ENCODE results near the gene PIK3C2A. TPM values are rescaled to one million over a fixed set of nuclear protein-coding genes. Genes with fewer than 3 reads are reported as not detected.
"Not testable (repeated sequence)": the region's sequence is repeated elsewhere in the genome, so short reads cannot be mapped to it uniquely, and the experiment has no call there.

PIK3C2A gene
- total RNA-seq, 2 experiments from 2014 or later: 21.2 to 21.7 TPM

DNA sequence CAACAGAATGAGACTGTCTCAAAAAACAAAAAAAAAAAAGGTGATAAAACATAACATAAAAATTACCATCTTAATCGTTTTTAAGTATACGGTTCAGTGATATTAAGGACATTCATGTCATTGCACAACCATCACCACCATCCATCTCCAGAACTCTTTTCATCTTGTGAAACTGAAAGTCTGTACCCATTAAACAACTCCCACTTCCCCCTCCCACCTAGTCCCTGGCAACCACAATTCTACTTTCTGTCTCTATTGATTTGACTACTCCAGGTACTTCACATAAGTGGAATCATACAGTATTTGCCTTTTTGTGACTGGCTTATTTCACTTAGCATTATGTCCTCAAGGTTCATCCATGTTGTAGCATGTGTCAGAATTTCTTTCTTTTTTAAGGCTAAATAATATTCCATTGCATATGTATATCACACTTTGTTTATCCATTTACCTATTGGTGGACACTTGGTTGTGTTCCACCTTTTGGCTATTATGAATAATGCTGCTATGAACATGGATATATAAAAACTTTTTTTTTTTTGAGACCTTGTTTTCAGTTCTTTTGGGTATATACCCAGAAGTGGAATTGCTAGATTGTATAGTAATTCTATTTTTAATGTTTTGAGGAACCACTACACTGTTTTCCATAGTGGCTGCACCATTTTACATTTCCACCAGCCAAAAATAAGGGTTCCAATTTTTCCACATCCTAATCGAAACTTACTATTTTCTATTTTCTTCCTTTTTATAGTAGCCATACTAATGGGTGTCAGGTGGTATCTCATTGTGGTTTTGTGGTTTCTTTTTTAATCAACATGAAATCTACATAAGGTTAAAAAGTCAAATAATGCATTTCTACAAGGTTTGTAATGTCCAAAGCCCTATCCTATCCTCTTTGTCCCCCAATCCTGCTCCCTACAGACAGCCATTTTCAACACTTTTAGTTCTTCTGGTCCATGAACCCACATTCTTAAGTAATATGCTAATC lies 23.4 kb upstream of the PIK3C2A start:
- DNase-seq: peak; percentile 63
- Mint-ChIP-seq H3K27ac (no peak overlapping the region), H3K4me1 (ENCODE audit: low read depth) (peaks cover 13% of the 10 kb centered on the region), H3K4me3 (no peak overlapping the region), H3K27me3 (peaks cover 11% of the 10 kb centered on the region), H3K36me3 (no peaks in the 10 kb centered on the region), H3K9me3 (no peaks in the 10 kb centered on the region)
- ChIA-PET CTCF (interaction anchor here (0.7 to 2.4 kb wide), 25 partner anchors 12 to 297 kb away, joined by 3 to 36 read pairs (median 5); partner anchors contain the start of genes NUCB2 and PIK3C2A), POLR2A (interaction anchor here (0.6 kb wide), 1 partner anchor 110 kb away, joined by 3 read pairs; no protein-coding TSS in a partner anchor)
- intact Hi-C loops (cut with micrococcal nuclease): loop anchor here (1.0 kb wide), 8 partner anchors 13 to 273 kb away; partner anchors contain the start of gene NUCB2

DNA sequence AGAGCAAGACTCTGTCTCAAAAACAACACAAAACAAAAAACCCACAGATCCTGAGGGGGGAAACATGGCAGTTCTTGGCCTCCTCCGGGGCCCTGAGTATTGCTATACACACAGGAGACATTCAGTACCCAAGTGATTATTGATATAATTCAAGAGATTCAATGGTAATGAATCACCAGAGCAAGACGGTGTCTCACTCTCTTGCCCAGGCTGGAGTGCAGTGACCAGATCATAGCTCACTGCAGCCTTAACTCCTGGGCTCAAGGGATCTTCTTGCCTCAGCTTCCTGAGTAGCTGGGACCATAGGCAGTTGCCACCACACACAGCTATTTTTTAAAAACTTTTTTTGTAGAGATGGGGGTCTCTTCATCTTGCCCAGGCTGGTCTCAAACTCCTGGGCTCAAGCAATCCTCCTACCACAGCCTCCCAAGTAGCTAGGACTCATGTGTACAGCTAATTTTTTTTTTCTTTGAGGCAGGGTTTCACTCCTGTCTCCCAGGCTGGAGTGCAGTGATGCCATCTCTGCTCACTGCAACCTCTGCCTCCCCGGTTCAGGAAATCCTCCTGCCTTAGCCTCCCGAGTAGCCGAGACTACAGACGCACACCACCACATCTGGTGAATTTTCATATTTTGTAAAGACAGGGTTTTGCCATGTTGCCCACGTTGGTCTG lies 21.8 kb upstream of the PIK3C2A start:
- Mint-ChIP-seq H3K9me3 (no peaks in the 10 kb centered on the region), H3K36me3 (no peaks in the 10 kb centered on the region), H3K4me1 (ENCODE audit: low read depth) (peaks cover 13% of the 10 kb centered on the region), H3K27ac (no peak overlapping the region), H3K4me3 (no peak overlapping the region), H3K27me3 (peaks cover 9% of the 10 kb centered on the region)
- CTCF ChIA-PET: interaction anchor here (0.6 to 2.4 kb wide), 44 partner anchors 10 to 410 kb away, joined by 3 to 36 read pairs (median 4); partner anchors contain the start of genes KCNJ11, NUCB2 and PIK3C2A
- intact Hi-C loops (cut with micrococcal nuclease): loop anchor here (1.0 kb wide), 4 partner anchors 21 to 275 kb away; no protein-coding TSS in a partner anchor
- no peak for DNase-seq
- POLR2A ChIA-PET: interaction anchor here (0.6 kb wide), 1 partner anchor 154 kb away, joined by 3 read pairs; no protein-coding TSS in a partner anchor

DNA sequence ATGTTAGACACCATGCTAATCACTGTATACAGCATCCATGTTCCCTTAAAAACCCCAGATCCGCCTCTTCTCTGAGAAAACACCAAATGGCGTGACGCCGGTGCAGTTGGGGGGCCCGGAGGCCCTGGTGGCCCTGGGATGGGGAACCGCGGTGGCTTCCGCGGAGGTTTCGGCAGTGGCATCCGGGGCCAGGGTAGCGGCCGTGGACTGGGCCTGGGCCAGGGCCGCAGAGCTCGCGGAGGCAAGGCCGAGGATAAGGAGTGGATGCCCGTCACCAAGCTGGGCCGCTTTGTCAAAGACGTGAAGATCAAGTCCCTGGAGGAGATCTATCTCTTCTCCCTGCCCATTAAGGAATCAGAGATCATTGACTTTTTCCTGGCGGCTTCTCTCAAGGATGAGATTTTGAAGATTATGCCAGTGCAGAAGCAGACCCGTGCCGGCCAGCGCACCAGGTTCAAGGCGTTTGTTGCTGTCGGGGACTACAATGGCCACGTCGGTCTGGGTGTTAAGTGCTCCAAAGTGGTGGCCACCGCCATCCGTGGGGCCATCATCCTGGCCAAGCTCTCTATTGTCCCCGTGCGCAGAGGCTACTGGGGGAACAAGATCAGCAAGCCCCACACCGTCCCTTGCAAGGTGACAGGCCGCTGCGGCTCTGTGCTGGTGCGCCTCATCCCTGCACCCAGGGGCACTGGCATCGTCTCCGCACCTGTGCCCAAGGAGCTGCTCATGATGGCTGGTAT lies 20.6 kb upstream of the PIK3C2A start:
- peaks cover 13% of the 10 kb centered on the region for H3K4me1 Mint-ChIP-seq (ENCODE audit: low read depth)
- DNase-seq; H3K9me3 Mint-ChIP-seq; intact Hi-C loops (cut with micrococcal nuclease); H3K27me3 Mint-ChIP-seq; H3K4me3 Mint-ChIP-seq; POLR2A ChIA-PET; H3K27ac Mint-ChIP-seq; H3K36me3 Mint-ChIP-seq: not testable (repeated sequence)
- CTCF ChIA-PET: interaction anchor here (1.0 to 2.4 kb wide), 5 partner anchors 12 to 300 kb away, joined by 3 to 23 read pairs (median 12); partner anchors contain the start of gene PIK3C2A

DNA sequence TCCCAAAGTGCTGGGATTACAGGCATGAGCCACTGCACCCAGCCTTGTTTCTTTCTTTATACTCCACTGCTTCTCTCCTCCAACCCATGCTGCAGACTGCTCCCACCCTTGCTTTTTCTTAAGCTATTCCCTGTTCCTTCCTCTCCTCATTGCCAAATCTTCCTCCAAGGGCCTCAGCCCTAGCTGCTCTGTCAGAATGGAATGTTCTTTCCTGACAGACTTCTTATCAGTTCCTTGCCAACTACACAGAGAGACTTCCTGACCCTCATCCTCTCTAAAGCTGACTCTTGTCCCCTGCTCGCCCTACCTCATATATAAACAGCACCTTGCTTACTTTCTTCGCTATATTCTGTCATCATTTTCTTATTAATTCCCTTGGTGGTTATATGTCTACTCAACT lies 16.9 kb upstream of the PIK3C2A start:
- ChIA-PET POLR2A (no interaction called here), CTCF (interaction anchor here (0.7 to 1.4 kb wide), 2 partner anchors 159 to 378 kb away, joined by 3 read pairs; no protein-coding TSS in a partner anchor)
- H3K36me3 Mint-ChIP-seq: no peaks in the 10 kb centered on the region
- H3K4me3 Mint-ChIP-seq: no peak overlapping the region
- H3K4me1 Mint-ChIP-seq (ENCODE audit: low read depth): no peaks in the 10 kb centered on the region
- no peaks in the 10 kb centered on the region for H3K9me3 Mint-ChIP-seq
- H3K27me3 Mint-ChIP-seq: peaks cover 1% of the 10 kb centered on the region
- no peak for DNase-seq
- intact Hi-C loops (cut with micrococcal nuclease): no loop called here
- no peak overlapping the region for H3K27ac Mint-ChIP-seq

DNA sequence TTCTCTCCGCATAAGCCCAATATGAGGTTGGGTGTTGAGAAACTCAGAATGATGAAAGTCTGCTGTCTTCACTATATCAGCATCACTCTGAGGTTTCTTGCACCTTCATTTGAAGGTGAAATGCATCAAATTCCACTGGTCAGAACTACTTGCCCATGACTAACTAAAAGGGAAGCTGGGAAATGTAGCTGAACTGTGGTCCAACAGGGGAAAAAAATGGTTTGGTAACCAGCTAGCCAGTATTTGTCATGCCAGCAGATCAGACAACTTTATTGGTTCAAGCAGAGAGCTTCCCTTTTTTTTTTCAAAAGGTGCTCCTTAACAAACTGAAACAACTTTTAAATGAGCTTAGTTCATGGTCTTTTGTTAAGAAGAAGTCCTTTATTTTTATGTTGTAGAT lies 14.2 kb upstream of the PIK3C2A start:
- Mint-ChIP-seq H3K27ac (no peak overlapping the region), H3K4me3 (no peak overlapping the region), H3K9me3 (no peaks in the 10 kb centered on the region), H3K36me3 (no peaks in the 10 kb centered on the region), H3K27me3 (peaks cover 3% of the 10 kb centered on the region), H3K4me1 (ENCODE audit: low read depth) (no peaks in the 10 kb centered on the region)
- ChIA-PET POLR2A (no interaction called here), CTCF (interaction anchor here (0.9 to 1.7 kb wide), 3 partner anchors 84 to 283 kb away, joined by 3 to 4 read pairs (median 3); no protein-coding TSS in a partner anchor)
- no peak for DNase-seq
- intact Hi-C loops (cut with micrococcal nuclease): no loop called here

DNA sequence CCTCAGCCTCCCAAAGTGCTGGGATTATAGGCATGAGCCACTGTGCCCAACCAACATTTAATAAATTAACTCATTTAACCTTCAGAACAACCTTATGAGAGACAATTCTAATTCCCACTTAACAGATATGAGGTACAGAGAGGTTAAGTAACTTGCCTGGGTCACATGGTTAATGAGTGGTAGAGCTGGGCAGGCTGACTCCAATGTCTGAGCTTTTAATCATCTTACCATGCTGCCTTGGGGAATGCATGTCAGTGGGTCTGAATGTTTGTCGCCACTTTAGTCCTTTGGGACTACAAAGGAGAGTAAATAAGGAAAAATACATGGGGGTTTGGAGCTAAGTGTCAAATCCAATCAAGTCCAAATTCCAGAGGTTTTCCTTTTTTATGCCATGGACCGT lies 11.2 kb upstream of the PIK3C2A start:
- H3K27me3 Mint-ChIP-seq: peaks cover 6% of the 10 kb centered on the region

DNA sequence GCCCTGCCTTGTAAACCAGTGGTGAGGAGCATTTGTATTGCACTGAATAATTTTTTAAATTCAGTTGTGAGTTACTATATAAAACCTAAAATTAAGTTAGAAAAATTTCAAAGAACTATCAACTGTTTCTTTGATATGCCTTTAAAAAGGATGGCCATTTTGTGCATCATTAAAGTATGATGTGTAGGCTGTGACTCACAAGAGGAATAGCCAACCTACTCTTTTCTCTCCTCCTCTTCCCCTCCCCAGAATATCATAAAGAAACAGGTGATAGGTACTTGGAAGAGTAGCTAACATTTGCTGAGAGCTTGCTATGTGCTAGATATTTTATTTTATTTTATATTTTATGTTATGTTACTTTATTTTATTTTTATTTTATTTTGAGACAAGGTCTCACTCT lies 10.6 kb upstream of the PIK3C2A start:
- POLR2A ChIA-PET: no interaction called here
- peaks cover 6% of the 10 kb centered on the region for H3K9me3 Mint-ChIP-seq
- no peak overlapping the region for H3K27ac Mint-ChIP-seq
- intact Hi-C loops (cut with micrococcal nuclease): no loop called here
- no peak for DNase-seq
- H3K4me1 Mint-ChIP-seq (ENCODE audit: low read depth): no peaks in the 10 kb centered on the region
- peaks cover 3% of the 10 kb centered on the region for H3K36me3 Mint-ChIP-seq
- CTCF ChIA-PET: interaction anchor here (0.9 kb wide), 1 partner anchor 9 kb away, joined by 3 read pairs; no protein-coding TSS in a partner anchor
- H3K27me3 Mint-ChIP-seq: peaks cover 6% of the 10 kb centered on the region
- H3K4me3 Mint-ChIP-seq: no peak overlapping the region

More for the DNA sequence above, 11.2 kb upstream of the PIK3C2A start:
- CTCF ChIA-PET: interaction anchor here (0.9 to 1.1 kb wide), 2 partner anchors 8 to 11 kb away, joined by 3 to 5 read pairs; no protein-coding TSS in a partner anchor
- Mint-ChIP-seq H3K4me1 (ENCODE audit: low read depth) (no peaks in the 10 kb centered on the region), H3K4me3 (no peak overlapping the region), H3K36me3 (peaks cover 1% of the 10 kb centered on the region), H3K9me3 (peaks cover 3% of the 10 kb centered on the region), H3K27ac (no peak overlapping the region)
- POLR2A ChIA-PET: no interaction called here
- DNase-seq: no peak
- intact Hi-C loops (cut with micrococcal nuclease): no loop called here

DNA sequence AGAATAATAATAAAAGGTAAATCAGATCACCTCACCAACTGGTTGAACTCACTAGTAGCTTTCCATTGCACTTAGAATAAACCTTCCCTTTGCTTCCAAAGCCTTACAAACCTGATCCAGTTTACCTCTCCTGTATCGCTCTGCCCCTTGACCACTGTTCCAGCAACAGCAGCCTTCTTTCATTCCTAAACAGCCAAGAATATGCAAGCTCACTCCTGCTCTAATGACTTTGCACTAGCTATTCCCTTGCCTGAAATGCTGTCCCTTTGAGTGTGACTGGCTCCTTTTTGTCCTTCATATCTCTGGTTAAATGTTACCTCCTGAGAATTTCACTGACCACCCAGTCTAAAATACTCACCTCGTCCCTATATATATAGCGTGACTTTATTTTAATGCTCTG lies 9.6 kb upstream of the PIK3C2A start:
- ChIA-PET POLR2A (no interaction called here), CTCF (interaction anchor here (0.7 kb wide), 1 partner anchor 12 kb away, joined by 4 read pairs; no protein-coding TSS in a partner anchor)
- no peak for DNase-seq
- H3K36me3 Mint-ChIP-seq: peaks cover 3% of the 10 kb centered on the region
- intact Hi-C loops (cut with micrococcal nuclease): no loop called here
- H3K9me3 Mint-ChIP-seq: peaks cover 6% of the 10 kb centered on the region
- H3K27ac Mint-ChIP-seq: no peak overlapping the region
- H3K27me3 Mint-ChIP-seq: peaks cover 6% of the 10 kb centered on the region
- H3K4me3 Mint-ChIP-seq: no peak overlapping the region
- H3K4me1 Mint-ChIP-seq (ENCODE audit: low read depth): no peaks in the 10 kb centered on the region

DNA sequence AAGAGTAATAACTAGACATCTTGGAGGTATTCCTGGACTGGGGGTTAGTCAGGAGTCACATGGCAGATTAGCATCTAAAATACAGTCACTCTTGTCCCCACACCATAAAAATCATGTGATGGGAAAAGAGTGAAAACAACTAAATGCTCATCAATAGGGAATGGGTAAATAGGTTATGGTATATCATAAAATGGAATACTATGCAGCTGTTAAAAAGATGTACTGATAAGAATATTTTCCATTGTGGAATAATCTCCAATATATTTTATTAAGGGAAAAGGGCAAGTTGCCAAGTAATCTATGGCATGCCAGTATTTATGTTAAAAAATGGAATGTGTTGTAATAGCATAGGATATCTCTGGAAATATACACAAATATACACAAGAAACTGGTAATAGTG lies 6.6 kb upstream of the PIK3C2A start:
- Mint-ChIP-seq H3K4me1 (ENCODE audit: low read depth) (peaks cover 6% of the 10 kb centered on the region), H3K9me3 (peaks cover 6% of the 10 kb centered on the region), H3K36me3 (peaks cover 3% of the 10 kb centered on the region), H3K27ac (no peak overlapping the region), H3K27me3 (peaks cover 6% of the 10 kb centered on the region), H3K4me3 (no peak overlapping the region)
- ChIA-PET CTCF (no interaction called here), POLR2A (no interaction called here)
- DNase-seq: no peak
- intact Hi-C loops (cut with micrococcal nuclease): no loop called here

DNA sequence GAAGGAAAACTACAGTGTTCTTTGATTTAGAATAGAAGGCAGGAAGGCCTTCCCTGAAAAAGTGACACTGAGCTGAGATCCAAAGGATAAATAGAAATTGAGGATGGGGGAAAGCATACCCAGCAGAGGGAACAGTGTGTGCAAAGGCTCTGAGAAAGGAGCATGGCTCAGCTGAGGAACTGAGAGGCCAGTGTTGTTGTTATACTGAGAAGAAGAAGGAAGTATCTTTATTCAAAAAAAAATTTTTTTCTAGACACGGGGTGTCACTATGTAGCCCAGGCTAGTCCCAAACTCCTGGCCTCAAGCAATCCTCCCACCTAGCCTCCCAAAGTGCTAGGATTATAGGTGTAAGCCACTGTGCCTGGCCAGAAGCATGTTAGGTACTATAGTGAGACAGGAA lies 3.5 kb upstream of the PIK3C2A start:
- H3K9me3 Mint-ChIP-seq: peaks cover 6% of the 10 kb centered on the region
- ChIA-PET CTCF (interaction anchor here (0.9 to 1.7 kb wide), 2 partner anchors 19 to 173 kb away, joined by 3 to 4 read pairs; no protein-coding TSS in a partner anchor), POLR2A (no interaction called here)
- no peak for DNase-seq
- H3K4me1 Mint-ChIP-seq (ENCODE audit: low read depth): peaks cover 26% of the 10 kb centered on the region
- no peak overlapping the region for H3K4me3 Mint-ChIP-seq
- peaks cover 4% of the 10 kb centered on the region for H3K27me3 Mint-ChIP-seq
- intact Hi-C loops (cut with micrococcal nuclease): no loop called here
- no peak overlapping the region for H3K27ac Mint-ChIP-seq
- H3K36me3 Mint-ChIP-seq: peaks cover 4% of the 10 kb centered on the region

DNA sequence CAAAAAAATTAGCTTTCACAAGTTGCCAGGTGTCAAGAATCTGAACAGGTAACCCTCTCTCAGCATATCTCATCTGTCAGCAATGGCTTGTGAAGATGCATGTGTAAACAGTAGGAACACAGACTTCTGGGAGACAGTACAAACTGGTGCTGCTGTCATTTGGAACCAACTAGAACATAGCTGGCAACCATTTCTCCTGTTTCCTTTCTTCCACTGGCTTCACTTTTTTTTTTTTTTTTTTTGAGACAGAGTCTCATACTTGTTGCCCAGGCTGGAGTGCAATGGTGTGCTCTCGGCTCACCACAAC lies 2.1 kb upstream of the PIK3C2A start:
- no peak overlapping the region for H3K27ac Mint-ChIP-seq
- peaks cover 4% of the 10 kb centered on the region for H3K36me3 Mint-ChIP-seq
- POLR2A ChIA-PET: interaction anchor here (0.8 kb wide), 1 partner anchor 180 kb away, joined by 3 read pairs; no protein-coding TSS in a partner anchor
- CTCF ChIA-PET: interaction anchor here (1.0 kb wide), 1 partner anchor 20 kb away, joined by 3 read pairs; no protein-coding TSS in a partner anchor
- H3K9me3 Mint-ChIP-seq: peaks cover 6% of the 10 kb centered on the region
- intact Hi-C loops (cut with micrococcal nuclease): loop anchor here (2.0 to 5.0 kb wide), 2 partner anchors 48 to 67 kb away; partner anchors contain the start of gene NUCB2
- H3K4me3 Mint-ChIP-seq: no peak overlapping the region
- H3K27me3 Mint-ChIP-seq: no peaks in the 10 kb centered on the region
- DNase-seq: no peak
- H3K4me1 Mint-ChIP-seq (ENCODE audit: low read depth): peaks cover 26% of the 10 kb centered on the region

All from activated CD4-positive, alpha-beta memory T cell treated with anti-CD3 and anti-CD28 coated beads for 36 hours (primary cell).